HepG2 (cell line): Measurements from ENCODE around the gene MRPS17. TPM values are rescaled to one million over a fixed set of nuclear protein-coding genes. Genes with fewer than 3 reads are reported as not detected.

Experiments used
- AHDC1 ChIP-seq: sonication (generic); formaldehyde crosslinking; IDR thresholded peaks from 2 replicates; pipeline ENCODE4 v1.5.1; 2020; ENCODE audit warnings: mild to moderate bottlenecking, missing genetic modification reagents, borderline replicate concordance
- ATF2 ChIP-seq: sonication (generic); formaldehyde crosslinking; IDR thresholded peaks from 2 replicates; pipeline ENCODE4 v1.4.0; 2020; ENCODE audit warnings: missing genetic modification reagents
- CSRNP1 ChIP-seq: sonication (generic); formaldehyde crosslinking; IDR thresholded peaks from 2 replicates; pipeline ENCODE4 v1.8.1; 2023; ENCODE audit warnings: mild to moderate bottlenecking, missing genetic modification reagents
- ELF1 ChIP-seq: sonication (generic); formaldehyde crosslinking; IDR thresholded peaks from 2 replicates; pipeline ENCODE4 v1.4.0; 2020; ENCODE audit warnings: missing genetic modification reagents
- FOXK1 ChIP-seq: sonication (generic); formaldehyde crosslinking; IDR thresholded peaks from 2 replicates; pipeline ENCODE4 v1.4.0; 2020; ENCODE audit warnings: low read depth, missing genetic modification reagents, borderline replicate concordance
- FOXP1 ChIP-seq, 2 experiments: fragments of 450-650 bp in 1 of 2; IDR thresholded peaks; 2 replicates each; pipeline ENCODE4 v1.6.1; 2017 to 2018; ENCODE audit warnings: antibody characterized with exemption in 1 of 2
- ISL2 ChIP-seq: sonication (generic); formaldehyde crosslinking; IDR thresholded peaks from 2 replicates; pipeline ENCODE4 v1.5.0; 2020; ENCODE audit warnings: missing genetic modification reagents
- MIXL1 ChIP-seq: IDR thresholded peaks from 2 replicates; pipeline ENCODE4 v1.6.1; 2016
- PCBP2 ChIP-seq: fragments of 200-400 bp; formaldehyde crosslinking; optimal IDR thresholded peaks from 2 replicates; pipeline ENCODE3; 2018; ENCODE audit warnings: low read length, low read depth; ENCODE audit not compliant: poor library complexity, severe bottlenecking
- PRMT3 ChIP-seq: sonication (generic); formaldehyde crosslinking; IDR thresholded peaks from 2 replicates; pipeline ENCODE4 v1.8.1; 2022; ENCODE audit warnings: low read depth, mild to moderate bottlenecking, moderate library complexity, missing genetic modification reagents, borderline replicate concordance
- RARA ChIP-seq: IDR thresholded peaks from 2 replicates; pipeline ENCODE4 v1.6.1; 2016; ENCODE audit warnings: missing genetic modification reagents, missing compliant biosample characterization
- RELA ChIP-seq: sonication (generic); formaldehyde crosslinking; IDR thresholded peaks from 2 replicates; pipeline ENCODE4 v1.4.0; 2020; ENCODE audit warnings: missing genetic modification reagents
- SALL1 ChIP-seq: sonication (generic); formaldehyde crosslinking; IDR thresholded peaks from 2 replicates; pipeline ENCODE4 v1.8.0; 2022; ENCODE audit warnings: mild to moderate bottlenecking, missing genetic modification reagents
- SRSF9 ChIP-seq: fragments of 200-400 bp; formaldehyde crosslinking; IDR thresholded peaks from 2 replicates; pipeline ENCODE4 v1.6.1; 2018; ENCODE audit warnings: borderline replicate concordance, mild to moderate bottlenecking, low read depth, low read length; ENCODE audit not compliant: insufficient read depth, poor library complexity, severe bottlenecking
- TBX2 ChIP-seq: sonication (generic); formaldehyde crosslinking; IDR thresholded peaks from 2 replicates; pipeline ENCODE4 v1.5.0; 2020; ENCODE audit warnings: missing genetic modification reagents, mild to moderate bottlenecking, borderline replicate concordance
- ZFYVE20 ChIP-seq: sonication (generic); formaldehyde crosslinking; IDR thresholded peaks from 2 replicates; pipeline ENCODE4 v1.8.0; 2023; ENCODE audit warnings: low read depth, mild to moderate bottlenecking, moderate library complexity, missing genetic modification reagents, borderline replicate concordance
- ZMAT3 ChIP-seq: sonication (generic); formaldehyde crosslinking; conservative IDR thresholded peaks from 2 replicates; pipeline ENCODE4 v1.7.0; 2021; ENCODE audit warnings: missing genetic modification reagents
- ZNF451 ChIP-seq: sonication (generic); formaldehyde crosslinking; IDR thresholded peaks from 2 replicates; pipeline ENCODE4 v1.5.0; 2020; ENCODE audit warnings: mild to moderate bottlenecking, missing genetic modification reagents
- ZNF496 ChIP-seq: sonication (generic); formaldehyde crosslinking; IDR thresholded peaks from 2 replicates; pipeline ENCODE4 v1.8.1; 2023; ENCODE audit warnings: mild to moderate bottlenecking, moderate library complexity, missing genetic modification reagents; ENCODE audit not compliant: insufficient replicate concordance
- ZNF747 ChIP-seq: sonication (generic); formaldehyde crosslinking; IDR thresholded peaks from 2 replicates; pipeline ENCODE4 v1.8.1; 2023; ENCODE audit warnings: missing genetic modification reagents, mild to moderate bottlenecking, borderline replicate concordance
- ZSCAN12 ChIP-seq: sonication (generic); formaldehyde crosslinking; IDR thresholded peaks from 2 replicates; pipeline ENCODE4 v1.9.0; 2021; ENCODE audit warnings: mild to moderate bottlenecking, missing genetic modification reagents
- polyA plus RNA-seq, 8 experiments: library from polyadenylated mRNA; depleted of rRNA in 3 of 8; stranded (reverse) in 7 of 8; unstranded in 1 of 8; fragments of >200 nt; fragmentation: Illumina TruSeq in 4 of 8; extraction: Trizol in 4 of 8; gene quantifications; 2 replicates each; pipeline versions ENCODE4 v1.2.1 to v1.2.3, GENCODE V29; 2011 to 2016; ENCODE audit warnings: low read depth in 4 of 8, missing spikeins in 1 of 8, mixed read lengths in 1 of 8; ENCODE audit not compliant: insufficient read depth in 1 of 8
- total RNA-seq, 5 experiments: library from RNA; depleted of rRNA; stranded (reverse); fragments of >200 nt; fragmentation: Illumina TruSeq; extraction: Trizol; gene quantifications; 2 replicates each; pipeline ENCODE4 v1.2.3, GENCODE V29; 2016; ENCODE audit warnings: low read depth in 1 of 5

Gene MRPS17
- total and polyA plus RNA-seq, 2 of the 13 experiments (the other 11 are each of a cell fraction or from before 2014, with no cell fraction given): 14.9 to 31.3 TPM

- TF ChIP-seq ZNF451 (no peak), ZSCAN12 (CRISPR knock-in tag) (no peak), ZNF747 (CRISPR knock-in tag) (0 out of 2 replicates have a peak, but pooled peaks have one; percentile 28), FOXP1 (IDR thresholded peaks at IDR 0.05) (no peak), FOXP1 (CRISPR knock-in tag; IDR thresholded peaks at IDR 0.05) (peak; percentile 28; the same call in 1 of the 2 replicates), AHDC1 (peak; percentile 79; the same call in 1 of the 2 replicates), RELA (CRISPR knock-in tag) (no peak), ATF2 (0 out of 2 replicates have a peak, but pooled peaks have one; percentile 35), PRMT3 (CRISPR knock-in tag) (no peak), ELF1 (CRISPR knock-in tag) (no peak), ZFYVE20 (CRISPR knock-in tag) (no peak), FOXK1 (CRISPR knock-in tag) (0 out of 2 replicates have a peak, but pooled peaks have one; percentile 18), RARA (peak; percentile 92), SALL1 (CRISPR knock-in tag) (peak; percentile 93), ISL2 (CRISPR knock-in tag) (peak; percentile 46; the same call in 1 of the 2 replicates), SRSF9 (no peak), CSRNP1 (CRISPR knock-in tag) (no peak), TBX2 (CRISPR knock-in tag) (peak; percentile 65; the same call in 1 of the 2 replicates), ZMAT3 (CRISPR knock-in tag) (0 out of 2 replicates have a peak, but pooled peaks have one; percentile 64), PCBP2 (no peak), MIXL1 (CRISPR knock-in tag) (0 out of 2 replicates have a peak, but pooled peaks have one; percentile 38), ZNF496 (no peak)
These were observed 45.3 kb downstream of the MRPS17 start (continued) for GRCh38 chr7:55996856-55997500.
